HG03135 (cell line): ENCODE results near the gene SPSB3.

Experiments used
- ATAC-seq: cut with Tn5 transposase; IDR thresholded peaks from one replicate; pipeline ENCODE4 v1.9.1; 2021; ENCODE audit warnings: mild to moderate bottlenecking, moderate library complexity; ENCODE audit not compliant: unreplicated experiment

The SPSB3 gene

DNA sequence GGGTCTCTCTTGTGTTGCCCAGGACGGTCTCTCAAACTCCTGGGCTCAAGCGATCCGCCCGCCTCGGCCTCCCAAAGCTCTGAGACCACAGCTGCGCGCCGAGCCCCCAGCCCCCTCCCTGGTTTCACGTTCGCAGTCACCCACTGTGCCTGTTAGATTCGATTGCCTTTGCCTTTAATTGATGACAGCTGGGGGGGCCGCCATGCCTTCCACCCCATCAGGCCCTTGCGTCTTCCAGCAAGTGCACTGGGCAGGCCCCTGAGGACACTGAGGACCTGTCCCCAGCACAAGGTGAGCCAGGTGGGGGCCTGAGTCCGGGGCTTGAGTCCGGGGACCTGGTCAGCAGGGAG is 7.9 kb upstream of the SPSB3 start:
- no peak for ATAC-seq

GRCh38 chr16:1789643-1790045 is 7.3 kb upstream of the SPSB3 start:
- no peak for ATAC-seq

DNA sequence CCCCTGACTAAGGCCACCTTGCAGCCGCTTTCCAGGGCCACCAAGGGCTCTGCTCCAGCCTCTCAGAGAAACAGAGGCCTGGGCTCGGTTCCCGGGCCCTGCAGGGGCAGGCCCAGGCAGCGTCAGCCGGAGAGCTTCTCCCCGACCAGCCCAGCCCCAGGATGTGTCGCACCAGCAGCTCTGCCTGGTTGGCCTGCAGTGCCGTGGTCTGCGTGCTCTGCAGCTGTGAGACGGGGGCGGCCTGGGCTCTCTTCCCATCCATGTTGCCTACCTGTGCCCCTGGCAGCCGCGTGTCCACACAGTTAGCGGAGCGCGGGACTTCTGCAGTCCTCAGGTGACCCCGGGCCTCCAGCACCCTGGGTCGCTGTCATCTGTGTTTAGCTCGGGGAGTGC is 6.3 kb upstream of the SPSB3 start:
- no peak for ATAC-seq

DNA sequence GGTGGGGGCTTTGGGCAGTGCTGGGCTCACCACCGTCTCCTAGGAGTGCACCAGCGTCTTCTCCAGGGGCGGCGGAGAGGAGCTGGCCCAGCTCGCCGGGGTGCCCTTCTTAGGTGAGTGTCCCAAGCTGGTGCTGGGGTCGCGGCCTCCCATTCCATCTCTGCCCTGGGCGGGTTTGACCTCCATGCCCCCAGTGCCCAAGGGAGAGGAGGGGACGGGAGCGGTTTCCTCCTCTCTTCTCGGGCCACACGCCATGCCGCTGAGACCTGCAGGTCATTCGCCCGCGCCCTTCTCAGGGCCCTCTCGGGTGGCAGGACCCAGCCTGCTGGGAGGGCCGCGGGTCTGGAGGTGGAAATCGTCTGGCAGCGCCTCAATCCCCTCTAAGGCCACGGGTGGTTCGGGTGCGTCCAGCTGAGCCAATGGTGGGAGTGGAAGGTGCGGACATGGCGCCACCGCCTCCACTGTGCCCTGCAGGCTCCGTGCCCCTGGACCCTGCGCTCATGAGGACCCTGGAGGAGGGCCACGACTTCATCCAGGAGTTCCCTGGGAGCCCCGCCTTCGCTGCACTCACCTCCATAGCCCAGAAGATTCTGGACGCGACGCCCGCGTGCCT is 5.8 kb upstream of the SPSB3 start:
- no peak for ATAC-seq

- ATAC-seq, result no peak
These were observed 5.1 kb upstream of the SPSB3 start for GRCh38 chr16:1787322-1788094.

GRCh38 chr16:1787056-1787321 is 4.6 kb upstream of the SPSB3 start:
- ATAC-seq, result no peak

DNA sequence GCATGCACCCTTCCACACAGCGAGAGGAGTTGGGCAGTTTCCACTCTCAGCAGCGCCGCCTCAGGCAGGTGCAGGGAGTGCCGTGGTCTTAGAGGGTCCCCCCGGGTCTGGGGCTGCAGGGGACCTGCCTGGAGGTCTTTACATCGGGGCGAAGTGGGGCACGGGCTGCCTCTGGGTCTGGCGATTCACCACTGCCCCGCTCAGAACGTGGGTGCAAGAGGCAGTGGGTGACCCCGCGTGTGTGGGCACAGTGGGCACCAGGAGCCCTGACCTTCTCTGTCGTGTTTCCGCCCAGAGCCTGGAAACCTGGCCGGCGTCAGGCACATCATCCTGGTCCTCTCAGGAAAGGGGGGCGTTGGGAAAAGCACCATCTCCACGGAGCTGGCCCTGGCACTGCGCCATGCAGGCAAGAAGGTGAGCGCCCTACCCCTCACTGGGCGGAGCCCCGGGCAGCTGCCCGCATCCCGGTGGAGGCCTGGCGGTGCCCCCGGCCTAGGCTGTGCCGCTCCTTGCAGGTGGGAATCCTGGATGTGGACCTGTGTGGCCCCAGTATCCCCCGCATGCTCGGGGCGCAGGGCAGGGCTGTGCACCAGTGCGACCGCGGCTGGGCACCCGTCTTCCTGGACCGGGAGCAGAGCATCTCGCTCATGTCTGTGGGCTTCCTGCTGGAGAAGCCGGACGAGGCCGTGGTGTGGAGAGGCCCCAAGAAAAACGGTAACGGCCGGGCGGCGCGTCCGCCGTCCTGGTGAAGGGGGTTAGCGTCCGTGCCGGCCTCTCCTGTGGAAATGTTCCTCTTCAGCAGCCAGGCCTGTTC is 4.1 kb upstream of the SPSB3 start:
- ATAC-seq, result no peak

- no peak for ATAC-seq
These were observed 3.4 kb upstream of the SPSB3 start for GRCh38 chr16:1785846-1786170.

- no peak for ATAC-seq
These were observed 2.8 kb upstream of the SPSB3 start for GRCh38 chr16:1784977-1785845.

DNA sequence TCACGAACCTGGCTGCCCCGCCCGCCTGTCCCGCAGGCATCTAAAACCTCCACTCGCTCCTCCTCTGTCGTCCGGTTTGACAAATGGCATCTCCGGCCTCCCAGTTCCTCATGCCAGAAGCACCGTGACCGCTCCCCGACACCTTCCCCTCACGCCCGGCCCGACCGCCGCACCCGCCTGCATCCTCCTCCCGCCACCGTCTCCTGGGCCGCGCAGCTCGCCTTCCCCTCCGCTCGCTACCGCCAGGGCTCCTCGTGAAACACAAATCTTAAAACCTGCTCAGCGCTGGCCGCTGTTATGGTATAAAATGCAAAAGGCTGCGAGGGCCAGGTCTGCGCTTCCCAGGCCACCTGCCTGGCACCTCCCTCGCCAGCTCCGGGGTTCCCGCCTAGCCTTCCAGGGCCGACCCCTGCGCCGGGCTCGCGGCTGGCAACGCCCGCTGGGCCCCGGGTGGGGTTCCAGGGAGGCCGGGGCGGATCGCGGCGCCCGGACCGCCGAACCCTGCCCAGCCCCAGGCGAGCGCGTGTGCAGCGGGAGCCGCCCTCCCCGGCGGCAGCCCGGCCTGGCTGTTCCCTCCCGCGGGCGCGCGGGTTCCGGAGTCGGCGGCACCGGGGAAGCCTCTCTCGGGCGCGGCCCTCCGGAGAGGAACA is 488 bp downstream of the SPSB3 start:
- peak; percentile 0 for ATAC-seq

DNA sequence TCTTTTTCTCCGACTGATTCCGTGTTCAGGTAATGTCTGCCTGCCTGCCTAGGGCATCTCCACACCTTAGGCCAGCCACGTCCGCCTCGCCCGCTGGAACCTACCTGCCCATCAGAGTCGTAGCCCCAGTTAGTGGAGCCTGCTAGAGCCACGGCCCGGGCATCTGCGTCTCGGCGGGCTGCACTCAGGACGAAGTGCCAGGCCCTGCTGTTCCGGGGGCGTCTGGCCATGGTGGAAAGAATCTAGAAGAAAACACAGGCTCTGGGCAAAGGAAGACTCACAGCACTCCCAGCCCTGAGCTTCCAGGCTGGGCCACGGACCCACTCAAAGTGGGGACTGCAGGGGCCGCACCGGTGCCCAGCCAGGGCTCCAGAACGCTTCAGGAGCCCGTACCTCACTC is 1.1 kb downstream of the SPSB3 start:
- ATAC-seq, result no peak

- no peak for ATAC-seq
These were observed 1.7 kb downstream of the SPSB3 start for GRCh38 chr16:1780677-1781072.

DNA sequence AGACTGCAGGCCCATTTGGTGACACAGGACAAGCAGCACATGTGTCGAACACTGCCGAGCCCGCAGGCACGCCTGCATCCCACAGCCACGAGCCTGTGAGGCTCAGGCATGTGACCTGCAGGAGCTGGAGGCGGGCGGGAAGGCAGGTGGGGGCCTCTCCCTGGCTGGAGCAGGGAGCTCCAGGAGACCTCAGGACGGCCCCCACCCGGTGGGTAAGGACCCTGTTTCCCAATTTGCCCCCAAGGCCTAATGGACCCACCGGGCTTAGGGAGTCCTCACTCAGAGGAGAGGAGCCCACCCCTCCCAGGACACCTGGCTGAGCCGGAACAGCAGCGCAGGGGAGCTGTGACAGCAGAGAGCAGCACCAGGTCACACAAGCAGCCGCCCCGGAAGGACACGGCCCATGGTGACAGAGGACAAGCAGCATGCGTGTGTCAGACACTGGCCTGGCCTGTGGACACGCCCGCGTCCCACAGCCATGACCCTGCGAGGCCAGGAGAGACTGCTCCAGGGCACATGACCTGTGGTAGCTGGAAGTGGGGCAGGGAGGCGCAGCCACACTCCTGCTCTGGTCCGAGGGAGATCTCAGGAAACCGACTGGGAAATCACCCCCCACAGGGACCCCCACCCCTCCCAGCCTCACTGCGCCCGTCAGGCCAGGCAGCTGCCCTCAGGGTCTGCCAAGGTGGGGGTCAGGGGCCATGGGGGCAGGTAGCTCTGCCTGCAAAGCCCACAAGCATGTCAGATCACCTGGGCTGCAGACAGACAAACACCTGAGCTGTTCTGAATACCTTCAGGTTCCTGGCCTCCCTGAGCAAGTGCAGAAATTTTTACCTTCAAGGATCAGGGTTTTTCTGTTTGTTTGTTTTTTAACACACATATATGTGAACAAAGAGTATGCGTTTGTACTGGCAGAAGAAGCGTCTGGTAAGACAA is 2.4 kb downstream of the SPSB3 start:
- ATAC-seq, result no peak

DNA sequence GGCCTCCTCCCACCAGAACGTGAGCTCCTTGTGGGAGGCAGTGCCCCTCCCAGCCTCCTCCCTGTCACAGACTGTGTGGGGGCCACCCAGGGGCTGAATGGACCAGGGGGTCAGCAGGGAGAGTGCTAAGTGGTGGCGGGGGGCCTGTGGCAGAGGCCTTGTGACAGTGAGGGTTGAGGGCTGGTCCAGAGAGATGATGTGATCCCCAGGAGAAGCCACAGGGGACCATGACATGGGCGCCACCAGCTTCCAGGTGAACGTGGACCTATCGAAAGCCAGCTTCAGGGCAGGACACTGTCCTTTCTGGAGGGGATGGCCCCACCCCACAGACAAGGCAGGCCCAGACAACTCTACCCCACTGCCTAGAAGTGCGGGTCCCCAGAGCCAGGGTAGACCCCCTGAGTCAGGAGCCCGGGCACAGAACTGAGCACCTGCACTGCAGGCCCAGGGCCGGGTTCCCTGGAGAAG is 3.1 kb downstream of the SPSB3 start:
- no peak for ATAC-seq

GRCh38 chr16:1778200-1779179 is 3.9 kb downstream of the SPSB3 start:
- ATAC-seq, result no peak

- no peak for ATAC-seq
These were observed 4.8 kb downstream of the SPSB3 start for GRCh38 chr16:1777375-1778199.

GRCh38 chr16:1776991-1777374 is 5.4 kb downstream of the SPSB3 start:
- ATAC-seq, result no peak

DNA sequence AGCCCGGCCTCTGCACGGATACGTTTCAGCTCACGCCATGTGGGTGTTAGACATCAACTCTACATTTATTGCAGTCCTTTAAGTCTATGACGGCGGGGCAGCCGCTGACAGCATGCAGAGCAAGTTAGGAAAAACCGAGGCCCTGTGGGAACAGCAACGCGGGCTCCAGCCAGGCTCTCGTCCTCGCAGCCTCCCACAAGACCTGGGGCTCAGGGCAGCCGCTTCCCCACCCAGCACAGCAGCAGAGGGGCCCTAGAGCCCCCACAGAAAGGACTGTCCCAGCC is 5.8 kb downstream of the SPSB3 start:
- ATAC-seq, result no peak
